HG03457 (cell line): ENCODE results near the gene TCP11.

ENCODE experiments used
- ATAC-seq: cut with Tn5 transposase; IDR thresholded peaks from one replicate; pipeline ENCODE4 v1.9.1; 2021; ENCODE audit warnings: moderate number of reproducible peaks; ENCODE audit not compliant: unreplicated experiment

The TCP11 gene

DNA sequence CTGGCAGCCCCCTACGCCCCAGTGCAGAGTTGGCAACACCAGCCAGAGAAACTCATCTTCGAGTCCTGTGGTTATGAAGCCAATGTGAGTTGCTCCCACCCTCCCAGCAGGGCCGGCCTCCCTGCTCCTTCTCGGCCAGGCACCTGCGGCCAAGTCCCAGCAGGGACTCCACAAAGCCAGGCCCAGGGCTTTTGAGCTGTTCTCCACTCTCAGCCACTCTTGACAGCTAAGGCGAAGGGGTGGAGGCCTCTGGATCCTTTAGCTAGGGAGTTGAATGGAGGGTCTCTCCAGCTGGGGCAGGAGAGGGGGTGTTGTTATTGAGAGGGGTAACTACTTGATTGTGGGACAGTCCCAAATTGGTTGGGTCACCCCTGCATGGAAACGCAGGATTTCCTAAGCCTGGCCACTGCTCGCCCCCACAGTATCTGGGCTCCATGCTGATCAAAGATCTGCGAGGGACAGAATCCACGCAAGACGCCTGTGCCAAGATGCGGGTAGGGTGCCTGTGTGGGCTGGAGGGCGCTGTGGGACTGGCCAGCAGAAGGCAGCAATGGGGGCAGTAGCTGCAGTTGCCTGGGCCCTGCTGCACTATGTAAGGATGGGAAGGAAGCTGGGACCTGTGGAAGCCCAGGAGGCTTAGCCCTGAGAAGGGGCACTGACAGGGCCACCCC is 58.3 kb downstream of the TCP11 start:
- ATAC-seq = no peak

DNA sequence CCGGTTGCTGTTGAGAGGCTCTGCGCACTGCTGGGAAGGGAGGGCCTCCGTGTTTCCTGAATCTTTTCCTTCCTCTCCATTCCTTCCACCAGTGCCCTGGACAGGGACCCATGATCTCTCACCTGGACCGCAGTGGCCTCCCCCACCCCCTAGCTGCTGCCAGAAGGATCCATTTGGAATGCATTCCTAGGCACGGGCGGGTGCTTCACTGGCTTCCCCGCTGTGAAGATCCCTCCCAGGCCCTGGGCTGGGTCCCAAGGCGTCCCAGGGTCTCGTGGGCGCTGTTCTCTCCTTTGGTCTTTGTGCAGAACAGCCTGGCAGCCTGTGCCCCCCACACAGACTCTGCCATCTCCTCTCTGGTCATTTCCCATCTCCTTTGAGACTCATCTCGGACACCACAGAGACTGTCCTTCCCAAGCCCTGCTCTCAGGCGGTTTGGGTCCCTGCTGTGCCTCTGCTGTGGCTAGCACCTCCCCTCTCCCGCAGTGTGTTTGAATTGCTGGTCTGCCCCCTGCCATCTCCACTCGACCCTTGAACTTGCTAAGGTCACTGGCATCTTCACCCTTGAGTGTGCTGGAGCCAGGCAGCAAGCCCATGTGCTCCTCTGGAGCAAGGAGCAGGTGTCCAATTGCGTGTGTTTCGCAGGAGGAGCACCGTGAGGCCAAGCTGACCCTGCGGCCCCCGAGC is 59.0 kb downstream of the TCP11 start:
- no peak for ATAC-seq

DNA sequence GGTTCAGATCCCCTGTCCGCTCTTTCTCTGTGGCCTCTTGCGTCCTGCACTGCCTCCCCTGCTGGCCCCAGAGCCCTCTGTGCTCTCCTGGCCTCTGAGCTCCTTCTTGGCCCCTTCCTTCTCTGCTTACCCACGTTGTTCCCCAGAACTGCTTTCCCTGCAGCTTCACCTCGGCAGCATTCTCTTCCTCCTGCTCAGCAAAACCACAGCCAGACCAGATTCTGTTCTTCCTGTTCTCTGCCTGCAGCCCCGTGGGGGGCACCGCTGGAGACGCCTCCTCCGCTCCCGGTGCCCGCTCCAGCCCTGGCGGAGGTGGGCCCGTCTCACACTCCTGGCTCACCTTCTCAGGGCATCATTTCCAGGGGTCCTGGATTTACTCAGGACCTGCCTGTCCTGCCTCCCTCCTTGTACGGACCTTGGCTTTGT is 59.7 kb downstream of the TCP11 start:
- ATAC-seq = no peak

DNA sequence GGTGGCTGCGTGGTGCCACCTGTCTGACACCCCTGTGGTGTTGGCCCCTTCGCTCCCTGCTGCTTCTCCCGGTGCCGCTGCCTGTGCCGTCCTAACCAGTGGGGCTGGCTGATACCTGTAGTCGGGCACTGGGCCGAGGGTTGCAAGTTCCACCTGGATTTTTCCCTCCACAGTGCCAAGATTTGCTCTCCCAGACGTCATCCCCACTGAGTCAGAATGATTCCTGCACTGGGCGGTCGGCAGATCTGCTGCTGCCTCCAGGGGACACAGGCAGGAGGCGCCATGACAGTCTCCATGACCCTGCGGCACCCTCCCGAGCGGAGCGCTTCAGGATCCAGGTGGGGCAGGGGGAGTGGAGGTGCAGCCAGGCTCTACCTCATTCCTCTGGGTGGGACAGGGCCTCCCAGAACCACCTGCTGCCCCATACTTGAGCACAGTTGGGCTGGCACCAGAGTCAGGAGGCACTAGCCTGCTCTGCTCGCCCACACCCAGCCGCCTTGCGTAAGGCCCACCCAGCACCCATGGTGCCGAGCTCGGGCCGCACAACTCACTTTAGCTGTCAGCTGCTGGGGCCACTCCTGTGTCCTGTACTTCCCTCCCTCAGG is 60.2 kb downstream of the TCP11 start:
- no peak for ATAC-seq

DNA sequence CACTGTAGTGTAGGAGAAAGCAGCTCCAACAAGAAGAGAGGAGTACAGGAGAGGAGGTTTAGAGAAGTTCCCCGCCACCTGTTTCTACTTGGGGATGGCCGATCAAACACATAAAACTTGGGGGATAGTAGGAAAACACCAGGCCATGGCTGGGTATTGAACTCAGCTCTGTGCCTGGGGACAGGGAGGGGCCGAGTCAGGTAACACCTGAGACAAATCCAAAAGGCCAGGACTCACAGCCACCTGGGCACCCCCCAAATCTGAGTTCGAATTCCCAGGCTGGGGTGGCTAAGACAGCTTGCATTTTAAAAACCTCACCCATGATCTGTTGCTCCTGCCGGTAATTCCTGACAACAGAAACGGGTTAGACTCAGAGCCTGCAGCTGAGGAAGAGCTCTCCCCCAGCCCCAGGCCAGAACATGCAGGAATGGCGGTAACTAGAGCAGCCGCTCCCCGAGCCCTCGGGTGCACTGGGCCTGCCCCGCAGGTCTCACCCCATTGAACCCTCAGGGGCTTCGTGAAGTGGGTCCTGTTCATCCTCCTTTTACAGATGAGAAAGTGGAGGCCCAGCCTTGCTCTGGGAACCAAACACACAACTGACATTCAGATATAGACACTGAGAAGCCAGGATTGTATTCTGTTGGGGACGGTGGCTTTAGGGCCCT is 61.0 kb downstream of the TCP11 start:
- no peak for ATAC-seq

DNA sequence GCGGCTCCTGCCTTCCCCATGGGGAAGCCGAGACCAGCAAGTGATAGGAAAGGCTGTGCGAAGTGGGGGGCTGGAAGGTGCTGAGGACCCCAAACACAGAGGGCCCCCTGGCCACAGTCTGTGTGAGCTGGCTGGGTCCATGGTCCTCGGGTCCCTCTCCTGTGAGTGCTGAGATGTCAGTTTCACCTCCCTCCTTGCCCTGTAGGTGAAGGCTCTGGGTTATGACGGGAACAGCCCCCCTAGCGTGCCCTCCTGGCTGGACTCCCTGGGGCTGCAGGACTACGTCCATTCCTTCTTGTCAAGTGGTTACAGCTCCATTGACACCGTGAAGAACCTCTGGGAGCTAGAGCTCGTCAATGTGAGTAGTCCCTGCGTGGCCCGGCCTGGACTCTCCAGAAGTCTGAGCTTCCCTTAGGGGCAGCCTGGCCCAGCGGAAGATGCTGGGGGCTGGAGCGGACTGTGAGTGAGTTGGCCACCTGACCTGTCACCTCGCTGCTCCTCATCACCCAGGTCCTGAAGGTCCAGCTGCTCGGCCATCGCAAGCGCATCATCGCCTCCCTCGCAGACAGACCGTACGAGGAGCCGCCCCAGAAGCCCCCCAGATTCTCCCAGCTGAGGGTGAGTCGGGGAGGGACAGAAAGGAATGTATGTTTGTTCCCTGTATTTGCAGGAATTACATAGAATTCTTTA is 61.7 kb downstream of the TCP11 start:
- ATAC-seq = no peak

DNA sequence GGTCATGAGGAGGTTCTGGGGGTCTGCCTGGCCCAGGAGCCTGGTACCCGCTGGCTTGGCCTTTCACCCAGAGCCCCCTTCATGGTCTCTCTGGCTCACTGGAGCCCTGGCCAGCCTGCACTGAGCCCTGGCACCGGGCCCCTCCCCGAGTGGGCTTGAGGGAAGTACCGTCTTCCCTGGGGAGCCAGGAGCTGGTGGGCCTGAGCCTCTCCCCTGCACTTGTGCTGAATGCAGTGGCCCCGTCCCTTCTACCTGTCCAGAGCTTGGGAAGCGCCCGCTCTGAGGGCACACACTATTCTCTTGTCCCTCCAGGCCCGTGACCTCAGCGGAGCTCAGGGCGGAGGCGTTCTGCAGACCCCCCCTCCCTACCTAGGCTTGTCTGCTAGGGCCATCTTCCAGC is 62.2 kb downstream of the TCP11 start:
- ATAC-seq = no peak

DNA sequence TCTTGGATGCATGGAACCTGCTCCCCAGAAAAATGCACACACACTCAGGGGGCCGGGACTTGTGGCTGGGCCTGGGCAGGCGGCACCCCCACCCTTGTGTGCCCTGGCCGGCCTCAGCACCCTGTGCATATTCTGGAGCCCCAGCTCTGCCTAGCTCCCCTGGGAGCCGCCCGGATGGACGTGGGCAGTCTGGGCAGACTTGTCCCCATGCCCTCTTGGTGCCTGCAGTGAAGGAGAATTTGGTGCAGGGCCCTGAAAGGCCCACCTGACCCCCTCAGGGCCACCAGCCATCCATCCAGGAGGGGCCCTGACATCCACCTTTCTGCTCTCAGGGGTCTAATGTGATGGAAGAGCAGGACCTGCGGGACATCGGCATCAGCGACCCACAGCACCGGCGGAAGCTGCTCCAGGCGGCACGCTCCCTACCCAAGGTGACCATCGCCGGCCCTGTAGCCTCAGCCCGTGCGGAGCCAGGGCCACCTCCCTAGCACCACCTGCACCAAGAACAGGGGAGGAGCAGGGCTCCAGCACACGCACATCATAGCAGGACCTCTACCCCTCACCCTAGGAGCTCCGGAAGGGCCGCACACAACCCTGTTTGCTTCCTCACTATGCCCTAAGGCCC is 62.8 kb downstream of the TCP11 start:
- ATAC-seq = no peak

DNA sequence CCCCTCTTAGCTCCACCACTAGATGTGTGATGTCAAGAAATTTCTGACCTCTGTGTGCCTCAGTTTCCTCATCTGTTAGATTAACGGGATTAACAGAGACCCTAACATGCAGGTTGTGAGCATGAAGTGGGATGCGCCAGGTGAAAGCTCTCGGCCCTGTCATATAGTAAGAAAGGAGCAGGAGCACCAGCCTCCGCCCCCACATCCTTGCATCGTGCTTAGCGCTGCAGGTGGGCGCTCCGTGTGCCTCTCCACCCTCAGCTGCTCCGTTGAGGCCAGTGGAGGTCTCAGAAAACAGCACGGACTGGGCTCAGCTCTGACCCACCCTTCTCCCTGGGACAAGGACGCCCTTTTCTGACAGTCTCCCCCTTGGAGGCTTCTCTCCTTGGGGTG is 63.4 kb downstream of the TCP11 start:
- no peak for ATAC-seq

DNA sequence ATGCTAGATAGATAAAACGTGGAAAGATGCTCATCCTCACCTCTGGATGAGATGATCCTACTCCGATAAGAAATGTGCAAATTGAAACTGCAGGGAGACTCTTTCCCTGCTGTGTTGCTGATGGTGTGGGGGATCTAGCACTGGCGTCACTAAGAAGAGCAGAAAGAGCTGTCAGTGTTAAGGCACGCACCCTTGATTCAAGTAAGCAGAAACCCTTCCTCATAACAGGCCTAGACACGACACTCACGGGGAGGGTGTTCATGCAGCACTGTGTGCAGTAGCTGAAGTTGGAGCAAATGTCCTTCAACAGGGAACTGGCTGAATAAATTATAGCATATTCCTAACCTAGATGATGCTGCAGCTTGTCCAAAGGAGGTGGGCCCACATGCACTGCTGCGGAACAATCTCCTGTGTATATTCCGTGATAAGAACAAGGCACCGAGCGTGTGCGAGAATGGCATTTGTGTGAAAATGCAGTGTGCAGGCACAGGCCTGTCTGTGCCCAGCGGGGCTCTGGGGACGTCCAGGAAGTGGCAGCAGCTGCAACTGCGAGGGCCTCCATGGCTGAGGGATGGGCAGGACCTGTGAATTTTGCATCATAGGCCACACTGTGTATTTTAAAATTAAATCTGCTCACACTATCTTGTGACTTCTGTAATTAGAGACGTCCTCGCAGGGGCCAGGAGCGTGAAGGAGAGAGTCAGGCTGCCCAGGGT is 64.0 kb downstream of the TCP11 start:
- ATAC-seq = no peak

DNA sequence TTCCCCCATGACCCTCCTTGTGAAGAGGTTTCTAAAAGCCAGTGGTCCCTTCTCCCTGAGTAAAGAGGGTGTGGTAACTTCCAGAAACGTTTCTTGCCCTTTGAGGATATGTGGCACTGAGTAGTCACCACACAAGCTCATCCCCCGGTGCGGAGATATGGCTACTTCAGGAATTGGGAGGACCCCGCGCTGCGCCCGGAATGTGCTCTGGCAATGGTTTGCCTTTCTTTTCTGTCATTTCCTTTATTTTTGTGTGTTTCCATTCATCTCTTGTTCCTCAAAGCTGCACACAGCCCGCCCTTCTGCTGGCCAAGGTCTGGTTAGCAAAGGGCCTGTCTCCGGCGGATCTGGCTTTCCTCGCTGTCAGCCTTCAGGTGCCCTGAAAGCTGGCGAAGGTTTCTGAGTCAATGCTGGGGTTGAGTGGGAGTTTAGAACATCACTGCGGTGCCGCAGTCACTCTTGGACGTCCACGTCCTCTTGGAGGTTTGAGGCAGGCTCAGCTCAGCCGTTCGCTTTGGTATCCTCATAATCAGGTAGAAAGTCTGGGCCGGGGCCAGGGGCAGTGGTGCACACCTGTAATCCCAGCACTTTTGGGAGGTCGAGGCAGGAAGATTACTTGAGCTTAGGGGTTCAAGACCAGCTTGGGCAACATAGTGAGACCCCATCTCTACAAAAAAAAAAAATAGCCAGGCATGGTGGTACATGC is 67.2 kb downstream of the TCP11 start:
- ATAC-seq = no peak

DNA sequence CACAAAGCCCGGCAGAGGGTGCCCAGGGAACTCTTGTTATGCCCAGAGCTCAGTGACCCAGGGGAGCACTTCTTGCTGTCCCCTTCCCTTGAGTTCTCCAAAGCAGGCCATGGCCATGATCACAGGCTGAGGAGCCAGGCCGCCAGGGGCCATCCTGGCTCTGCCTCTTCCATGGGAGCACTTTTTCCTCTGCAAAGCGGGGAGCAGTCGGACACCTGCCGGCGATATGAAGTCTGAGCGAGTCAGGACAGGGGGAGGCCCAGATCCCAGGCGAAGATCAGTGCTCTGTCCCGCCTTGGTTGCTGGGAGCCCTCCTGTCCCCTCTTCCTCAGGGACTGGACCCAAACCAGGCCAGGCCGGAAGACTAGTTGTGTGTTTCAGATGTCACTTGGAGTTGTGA is 67.9 kb downstream of the TCP11 start:
- ATAC-seq = no peak

DNA sequence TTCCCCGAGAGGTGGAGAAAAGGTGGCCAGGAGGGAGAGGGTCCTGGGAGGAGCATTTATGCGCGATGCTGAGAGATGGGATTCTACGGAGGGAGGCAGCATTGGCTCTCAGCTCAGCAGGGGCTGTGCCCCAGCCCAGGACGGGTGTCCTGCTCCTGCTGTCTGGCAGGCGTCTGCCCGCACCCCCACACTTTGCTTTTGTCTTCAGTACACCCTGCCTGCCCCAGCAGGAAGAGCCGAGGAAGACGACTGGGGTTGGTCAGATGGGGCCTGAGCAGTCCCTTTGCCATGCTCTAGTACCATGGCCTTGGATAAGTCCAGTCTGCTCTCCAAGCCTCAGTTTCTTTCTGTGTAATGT is 68.5 kb downstream of the TCP11 start:
- ATAC-seq = no peak

DNA sequence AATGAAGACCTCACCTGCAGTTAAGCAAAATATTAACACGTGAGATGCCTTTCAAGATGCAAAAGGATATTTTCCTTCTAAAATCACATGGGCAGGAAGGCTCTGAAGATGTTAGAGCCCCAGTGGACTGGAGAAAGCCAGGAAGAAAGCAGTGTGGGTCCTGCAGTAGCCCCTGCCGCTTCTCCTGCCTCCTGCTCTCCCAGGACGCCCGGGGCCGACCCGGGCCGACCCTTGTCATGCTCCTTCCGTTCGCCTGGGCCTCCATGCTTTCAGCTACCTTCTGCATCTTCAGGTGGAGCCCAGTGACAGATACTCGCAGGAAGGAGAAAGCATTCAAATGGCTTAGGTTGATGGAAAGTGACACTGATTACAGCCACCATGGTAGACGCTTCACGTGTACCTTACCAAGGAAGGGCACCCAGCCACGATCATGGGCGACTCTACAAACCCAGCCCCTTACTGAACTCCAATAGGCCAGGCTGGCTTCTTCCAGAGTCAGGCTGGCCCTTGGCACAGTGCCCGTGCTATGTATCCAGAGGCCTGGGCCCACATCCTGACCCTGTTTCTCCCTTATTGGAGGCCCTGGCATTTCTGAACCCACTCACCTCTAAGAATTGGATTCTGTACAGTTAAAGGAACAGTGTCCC is 69.0 kb downstream of the TCP11 start:
- no peak for ATAC-seq

DNA sequence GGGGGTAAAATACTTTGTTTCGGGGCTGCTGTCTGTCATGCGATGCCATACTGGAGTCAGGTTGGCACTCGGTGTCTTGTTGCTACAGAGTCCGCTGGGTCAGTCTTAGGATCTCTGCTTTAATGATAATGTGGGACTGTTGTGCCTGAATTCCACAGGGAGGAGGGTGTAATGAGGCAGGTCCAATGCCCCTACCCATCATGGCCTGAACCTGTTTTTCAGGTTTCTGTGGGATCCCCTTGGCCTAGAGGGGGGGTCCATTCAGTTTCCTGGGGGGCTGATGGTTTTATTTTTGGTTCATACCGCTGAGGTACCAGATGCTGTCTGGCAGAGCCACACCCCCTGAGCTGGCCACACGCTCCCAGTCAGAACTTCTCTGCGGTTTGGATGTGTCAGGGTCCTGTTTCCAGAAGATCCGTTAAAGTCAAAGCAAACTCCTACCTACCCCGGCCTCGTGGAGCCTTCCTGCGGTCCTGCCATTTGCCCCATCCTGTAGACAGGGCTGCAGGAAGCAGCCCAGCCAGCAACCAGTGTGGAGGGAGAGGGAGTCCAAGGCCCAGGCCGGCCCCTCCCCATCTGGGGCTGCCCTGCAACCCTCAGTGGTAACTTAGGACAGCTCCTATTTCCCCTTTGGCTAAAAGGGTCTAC is 69.7 kb downstream of the TCP11 start:
- ATAC-seq = no peak

DNA sequence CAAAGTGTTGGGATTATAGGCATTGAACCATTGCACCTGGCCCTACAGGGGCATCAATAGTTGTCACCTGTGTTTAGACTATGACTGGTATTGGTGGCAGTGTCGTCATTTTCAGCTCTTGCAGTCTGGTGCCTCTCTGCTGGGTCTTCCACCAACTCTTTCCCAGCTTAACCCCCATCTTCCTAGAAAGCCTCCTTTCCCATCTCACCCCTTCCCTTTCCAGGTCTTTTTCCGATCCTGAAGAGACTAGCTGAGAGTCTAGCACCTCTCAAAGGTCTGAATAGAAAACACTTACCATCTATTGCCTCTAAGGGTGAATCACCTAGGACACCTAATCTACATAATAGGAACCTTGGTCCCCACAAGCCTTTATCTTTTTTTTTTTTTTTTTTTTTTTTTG is 71.0 kb downstream of the TCP11 start:
- no peak for ATAC-seq

DNA sequence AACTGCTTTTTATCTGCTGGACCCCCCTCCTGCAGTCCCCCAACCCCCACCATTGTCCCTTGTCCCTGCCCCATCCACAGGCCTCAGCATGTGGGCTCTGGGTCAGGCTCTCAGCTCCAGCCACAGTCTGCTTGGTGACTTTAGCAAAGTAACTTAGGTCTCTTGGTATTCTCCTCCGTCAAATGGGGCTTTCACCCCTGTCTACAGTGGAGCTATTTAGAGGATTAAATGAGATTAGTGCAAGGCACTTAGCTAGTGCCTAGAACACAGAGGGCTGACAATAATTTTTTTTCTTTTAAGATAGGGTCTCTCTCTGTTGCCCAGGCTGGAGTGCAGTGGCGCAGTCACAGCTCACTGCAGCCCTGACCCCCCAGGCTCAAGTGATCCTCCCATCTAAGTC is 71.9 kb downstream of the TCP11 start:
- ATAC-seq = no peak

DNA sequence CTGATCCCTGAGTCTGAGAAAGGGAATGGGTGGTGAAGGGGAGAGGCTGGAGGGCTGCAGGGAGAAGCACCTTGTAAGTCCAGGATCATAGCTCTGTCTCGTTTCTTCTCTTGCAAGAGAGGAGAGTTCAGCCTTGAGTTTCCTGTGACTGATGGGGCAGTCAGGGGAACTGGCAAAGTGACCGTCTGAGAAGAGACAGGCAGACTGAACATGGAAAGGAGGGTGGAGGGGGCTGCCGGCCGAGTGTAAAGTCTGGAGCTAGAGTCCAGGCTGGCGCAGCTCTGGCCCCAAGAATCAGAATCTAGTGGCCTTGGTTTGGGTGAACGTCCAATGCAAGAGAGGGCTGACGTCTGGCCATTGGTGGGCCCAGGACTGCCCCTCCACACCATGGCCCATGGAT is 72.5 kb downstream of the TCP11 start:
- ATAC-seq = no peak

DNA sequence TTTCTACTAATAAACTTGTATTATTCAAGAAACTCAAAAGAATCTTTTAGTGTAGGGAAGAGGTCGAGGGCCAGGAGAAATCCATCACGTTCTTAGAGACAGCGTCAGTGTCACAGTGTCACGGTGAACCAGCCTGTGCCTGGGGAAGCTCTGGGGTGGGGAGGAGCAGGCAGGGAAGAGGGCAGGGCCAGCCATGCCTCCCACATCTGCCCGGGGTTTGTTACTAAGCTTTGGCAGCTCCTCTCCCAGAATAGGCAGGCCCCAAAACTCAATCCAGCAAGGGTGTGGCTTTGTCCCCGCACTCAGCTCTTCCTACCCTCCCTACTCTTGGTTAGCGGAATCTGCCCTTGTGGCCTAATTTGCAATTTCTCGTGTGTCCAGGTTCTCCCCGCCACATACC is 72.9 kb downstream of the TCP11 start:
- no peak for ATAC-seq
